CD4-positive, alpha-beta memory T cell (primary cell): ENCODE results near the gene TMEM72. TPM values are rescaled to one million over a fixed set of nuclear protein-coding genes. Genes with fewer than 3 reads are reported as not detected.

Experiments
- CTCF ChIA-PET: fragments of 350-600 bp; sonication (Branson Sonifier 250); formaldehyde crosslinking; loops from one replicate; lab custom pipeline; 2021; ENCODE audit warnings: inconsistent platforms; ENCODE audit not compliant: partially characterized antibody; lab: Charles Lee
- POLR2A ChIA-PET: fragments of 350-600 bp; sonication (Branson Sonifier 250); formaldehyde crosslinking; loops from one replicate; lab custom pipeline; 2021; ENCODE audit not compliant: partially characterized antibody; lab: Charles Lee
- DNase-seq, 5 donors: peaks; one replicate each; pipeline versions ENCODE4 v3.0.0 to v3.0.0-alpha.2; 2020 to 2022; ENCODE audit warnings: mixed read lengths in 1 of 5
- H3K27ac ChIP-seq: one replicate; pipeline ENCODE4 v1.7.0; 2013; ENCODE audit warnings: low read depth, low read length
- H3K27me3 ChIP-seq: 2 replicates; pipeline ENCODE4 v1.7.0; 2013; ENCODE audit warnings: mild to moderate bottlenecking, low read length, moderate library complexity; ENCODE audit not compliant: insufficient read depth
- H3K36me3 ChIP-seq: 2 replicates; pipeline ENCODE4 v1.7.0; 2013; ENCODE audit warnings: mild to moderate bottlenecking, low read length, moderate library complexity; ENCODE audit not compliant: insufficient read depth
- H3K4me1 ChIP-seq: 2 replicates; pipeline ENCODE4 v1.7.0; 2013; ENCODE audit warnings: mild to moderate bottlenecking, low read length, moderate library complexity; ENCODE audit not compliant: insufficient read depth
- H3K4me3 ChIP-seq, 2 donors: one replicate each; pipeline ENCODE4 v1.7.0; 2013; ENCODE audit warnings: low read length in 2 of 2, mild to moderate bottlenecking in 1 of 2
- H3K9me3 ChIP-seq, 2 donors: one replicate each; pipeline ENCODE4 v1.7.0; 2013; ENCODE audit warnings: low read length in 2 of 2, control low read depth in 1 of 2; ENCODE audit not compliant: control insufficient read depth in 1 of 2
- H3K27ac Mint-ChIP-seq, 7 donors: one replicate each; pipeline ENCODE4 v1.8.0; 2020 to 2021; ENCODE audit warnings: mixed read lengths in 7 of 7, mild to moderate bottlenecking in 6 of 7, inconsistent platforms in 3 of 7, moderate library complexity in 3 of 7
- H3K27me3 Mint-ChIP-seq, 2 donors: one replicate each; pipeline ENCODE4 v1.8.0; 2020 to 2021; ENCODE audit warnings: mixed read lengths in 2 of 2
- H3K36me3 Mint-ChIP-seq, 2 donors: one replicate each; pipeline ENCODE4 v1.8.0; 2020 to 2021; ENCODE audit warnings: mixed read lengths in 2 of 2, inconsistent platforms in 1 of 2, mild to moderate bottlenecking in 1 of 2
- H3K4me1 Mint-ChIP-seq, 4 donors: one replicate each; pipeline ENCODE4 v1.8.0; 2020 to 2021; ENCODE audit warnings: mixed read lengths in 4 of 4, mild to moderate bottlenecking in 1 of 4
- H3K4me3 Mint-ChIP-seq, 8 donors: one replicate each; pipeline ENCODE4 v1.8.0; 2020 to 2021; ENCODE audit warnings: mixed read lengths in 8 of 8, mild to moderate bottlenecking in 7 of 8, moderate library complexity in 6 of 8, inconsistent platforms in 3 of 8
- H3K9me3 Mint-ChIP-seq, 8 donors: one replicate each; pipeline ENCODE4 v1.8.0; 2020 to 2021; ENCODE audit warnings: mixed read lengths in 8 of 8, mild to moderate bottlenecking in 5 of 8, inconsistent platforms in 3 of 8, moderate library complexity in 1 of 8
- intact Hi-C: fragments of 100-400 bp; cut with micrococcal nuclease; formaldehyde crosslinking; loops from one replicate; pipeline ENCODE4 v1.15.1; 2023
- polyA plus RNA-seq, 2 donors: library from polyadenylated mRNA; unstranded; fragments of 300-500 nt; fragmentation: Illumina TruSeq; gene quantifications; one replicate each; pipeline ENCODE4 v1.2.3, GENCODE V29; 2021
- total RNA-seq, 2 experiments: library from RNA; stranded (reverse); gene quantifications; one replicate each; pipeline ENCODE4 v1.2.3, GENCODE V29; 2021

Gene TMEM72
- total and polyA plus RNA-seq, 4 experiments from 2014 or later = not detected

GRCh38 chr10:44879531-44879899 is 31.6 kb upstream of the TMEM72 start:
- H3K27ac Mint-ChIP-seq = peak overlapping the region in 2 of 7 donors; percentile 36 to 47
- no peaks in the 10 kb centered on the region for H3K9me3 Mint-ChIP-seq
- H3K27ac ChIP-seq = no peak overlapping the region
- peak overlapping the region in 7 of 8 donors; percentile 86 to 94 (median 89) for H3K4me3 Mint-ChIP-seq
- POLR2A ChIA-PET = interaction anchor here (0.6 kb wide), 1 partner anchor 12 kb away, joined by 3 read pairs; no protein-coding TSS in a partner anchor
- H3K27me3 Mint-ChIP-seq = peaks cover 2 to 7% of the 10 kb centered on the region in 2 donors
- H3K9me3 ChIP-seq = no peaks in the 10 kb centered on the region
- CTCF ChIA-PET = interaction anchor here (2.0 to 9.2 kb wide), 2 partner anchors 15 to 22 kb away, joined by 9 to 70 read pairs; no protein-coding TSS in a partner anchor
- peaks cover 7 to 17% (median 9%) of the 10 kb centered on the region in 4 donors for H3K4me1 Mint-ChIP-seq
- no peak for DNase-seq
- H3K4me1 ChIP-seq = no peaks in the 10 kb centered on the region
- H3K27me3 ChIP-seq = no peaks in the 10 kb centered on the region
- no peaks in the 10 kb centered on the region for H3K36me3 ChIP-seq
- no peak overlapping the region for H3K4me3 ChIP-seq
- H3K36me3 Mint-ChIP-seq = no peaks in the 10 kb centered on the region
- intact Hi-C loops = loop anchor here (2.0 to 10.0 kb wide), 2 partner anchors 15 to 75 kb away; partner anchors contain the start of gene RASSF4

GRCh38 chr10:44880090-44880715 is 30.9 kb upstream of the TMEM72 start:
- CTCF ChIA-PET = interaction anchor here (2.7 to 9.2 kb wide), 2 partner anchors 15 to 22 kb away, joined by 8 to 70 read pairs; no protein-coding TSS in a partner anchor
- Mint-ChIP-seq H3K4me3 (peak overlapping the region in 7 of 8 donors; percentile 1 to 87 (median 29)), H3K27ac (peak overlapping the region in 1 of 7 donors; percentile 29), H3K4me1 (peaks cover 7 to 17% (median 9%) of the 10 kb centered on the region in 4 donors), H3K27me3 (peaks cover 5 to 7% of the 10 kb centered on the region in 2 donors), H3K36me3 (no peaks in the 10 kb centered on the region), H3K9me3 (no peaks in the 10 kb centered on the region)
- H3K27ac ChIP-seq = no peak overlapping the region
- H3K27me3 ChIP-seq = no peaks in the 10 kb centered on the region
- no peaks in the 10 kb centered on the region for H3K4me1 ChIP-seq
- no peak for DNase-seq
- POLR2A ChIA-PET = no interaction called here
- no peaks in the 10 kb centered on the region for H3K36me3 ChIP-seq
- H3K9me3 ChIP-seq = no peaks in the 10 kb centered on the region
- no peak overlapping the region for H3K4me3 ChIP-seq
- intact Hi-C loops = no loop called here

DNA sequence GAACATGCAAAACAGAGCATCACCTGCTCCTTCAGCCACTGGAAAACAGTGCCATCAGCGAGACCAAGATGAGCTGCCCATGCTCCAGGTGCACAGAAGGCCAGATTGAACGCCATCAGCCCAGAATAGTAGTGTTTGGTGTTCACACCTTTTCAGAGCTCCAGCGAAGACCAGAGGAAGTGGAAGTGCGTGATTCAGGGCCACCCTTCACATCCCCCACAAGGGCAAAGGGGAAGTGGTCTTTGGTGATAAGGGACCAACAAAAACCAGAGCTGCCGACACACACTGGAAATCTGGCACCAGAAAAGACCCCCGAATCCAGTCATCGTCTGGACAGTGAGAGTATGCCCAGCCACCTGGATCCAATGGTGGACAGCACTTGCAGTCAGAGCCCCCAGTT is 29.5 kb upstream of the TMEM72 start:
- peaks cover 5 to 7% of the 10 kb centered on the region in 2 donors for H3K27me3 Mint-ChIP-seq
- ChIA-PET CTCF (interaction anchor here (1.4 to 9.2 kb wide), 3 partner anchors 12 to 23 kb away, joined by 3 to 70 read pairs (median 8); no protein-coding TSS in a partner anchor), POLR2A (no interaction called here)

DNA sequence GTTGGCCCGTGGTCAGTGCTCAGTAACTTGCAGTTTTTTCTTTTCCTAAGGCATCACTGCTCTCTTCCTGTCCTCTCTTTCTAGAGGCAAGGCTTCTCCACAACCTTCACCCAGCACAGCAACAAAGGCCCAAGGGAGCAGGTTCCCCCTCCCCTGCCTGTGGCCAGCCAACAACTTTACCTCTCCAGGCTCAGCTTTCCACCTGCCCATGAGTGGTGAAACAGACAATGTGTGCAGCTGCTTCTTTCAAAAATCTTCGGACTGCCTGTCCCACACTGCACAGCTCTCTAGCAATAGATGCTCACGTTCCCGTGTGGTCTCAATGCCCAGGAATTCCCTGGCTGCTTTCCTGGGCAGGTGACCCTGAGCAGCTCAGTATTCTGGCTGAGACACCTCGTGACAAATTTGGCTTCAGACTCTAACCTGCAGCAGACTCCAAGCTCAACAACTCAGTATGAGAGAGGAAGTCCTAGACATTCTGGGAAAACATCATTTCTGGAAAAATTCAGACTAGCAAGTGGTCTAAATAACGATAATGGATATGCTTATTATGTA is 28.9 kb upstream of the TMEM72 start:
- no peak overlapping the region for H3K4me3 ChIP-seq
- ChIA-PET POLR2A (no interaction called here), CTCF (interaction anchor here (1.4 to 9.2 kb wide), 3 partner anchors 13 to 24 kb away, joined by 3 to 70 read pairs (median 8); no protein-coding TSS in a partner anchor)
- no peak for DNase-seq
- intact Hi-C loops = no loop called here
- H3K27ac Mint-ChIP-seq = no peak overlapping the region
- no peaks in the 10 kb centered on the region for H3K27me3 ChIP-seq
- no peaks in the 10 kb centered on the region for H3K9me3 Mint-ChIP-seq
- no peaks in the 10 kb centered on the region for H3K36me3 ChIP-seq
- H3K27me3 Mint-ChIP-seq = peaks cover 5 to 7% of the 10 kb centered on the region in 2 donors
- no peaks in the 10 kb centered on the region for H3K4me1 ChIP-seq
- no peak overlapping the region for H3K4me3 Mint-ChIP-seq
- H3K27ac ChIP-seq = no peak overlapping the region
- peaks cover 7 to 17% (median 9%) of the 10 kb centered on the region in 4 donors for H3K4me1 Mint-ChIP-seq
- no peaks in the 10 kb centered on the region for H3K9me3 ChIP-seq
- H3K36me3 Mint-ChIP-seq = no peaks in the 10 kb centered on the region

More for the DNA sequence above, 29.5 kb upstream of the TMEM72 start:
- DNase-seq = no peak
- Mint-ChIP-seq H3K9me3 (no peaks in the 10 kb centered on the region), H3K4me1 (peaks cover 7 to 17% (median 9%) of the 10 kb centered on the region in 4 donors), H3K4me3 (no peak overlapping the region), H3K27ac (no peak overlapping the region), H3K36me3 (no peaks in the 10 kb centered on the region)
- H3K27me3 ChIP-seq = no peaks in the 10 kb centered on the region
- intact Hi-C loops = no loop called here
- no peaks in the 10 kb centered on the region for H3K9me3 ChIP-seq
- H3K4me1 ChIP-seq = no peaks in the 10 kb centered on the region
- no peak overlapping the region for H3K4me3 ChIP-seq
- H3K27ac ChIP-seq = no peak overlapping the region
- H3K36me3 ChIP-seq = no peaks in the 10 kb centered on the region

DNA sequence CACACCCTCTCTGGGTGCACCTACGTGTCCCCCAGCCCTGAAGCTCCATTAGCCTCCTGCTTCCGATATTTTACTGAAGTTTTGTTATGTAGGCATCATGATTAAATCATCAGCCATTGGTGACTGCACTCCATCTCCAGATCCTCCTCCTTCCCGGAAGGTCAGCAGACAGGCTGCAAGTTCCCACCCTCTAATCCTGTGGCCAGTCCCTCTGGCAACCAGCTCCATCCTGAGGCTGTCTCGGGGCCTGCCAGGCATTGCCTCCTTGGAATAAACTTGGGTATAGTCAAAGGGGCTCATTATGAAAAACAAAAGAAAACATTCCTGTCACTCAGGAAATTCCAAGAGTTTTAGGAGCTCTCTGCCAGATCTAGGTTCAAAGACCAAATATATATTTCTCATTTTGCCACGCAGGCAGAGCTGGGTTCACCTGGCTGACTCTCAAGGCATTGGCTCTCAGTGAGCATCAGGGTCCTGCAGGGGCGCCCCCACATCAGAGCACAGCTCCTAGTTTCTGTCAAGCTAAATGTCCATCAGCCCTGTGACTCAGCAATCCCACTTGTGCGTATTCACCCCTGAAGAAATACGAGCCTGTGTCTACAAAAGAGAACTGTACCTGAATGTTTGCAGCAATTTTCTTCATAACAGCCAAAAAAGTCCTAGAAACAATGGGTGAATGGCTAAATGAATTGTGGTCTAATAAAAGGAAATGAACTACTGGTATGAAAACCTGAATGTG is 27.4 kb upstream of the TMEM72 start:
- Mint-ChIP-seq H3K4me1 (peaks cover 6 to 14% (median 8%) of the 10 kb centered on the region in 4 donors), H3K27me3 (peaks cover 5 to 7% of the 10 kb centered on the region in 2 donors), H3K4me3 (no peak overlapping the region), H3K36me3 (no peaks in the 10 kb centered on the region), H3K9me3 (no peaks in the 10 kb centered on the region), H3K27ac (no peak overlapping the region)
- ChIA-PET POLR2A (no interaction called here), CTCF (no interaction called here)
- Histone ChIP-seq H3K4me3 (no peak overlapping the region), H3K4me1 (no peaks in the 10 kb centered on the region), H3K36me3 (no peaks in the 10 kb centered on the region), H3K27me3 (no peaks in the 10 kb centered on the region), H3K9me3 (no peaks in the 10 kb centered on the region), H3K27ac (no peak overlapping the region)
- intact Hi-C loops = no loop called here
- no peak for DNase-seq

GRCh38 chr10:44885710-44886109 is 25.4 kb upstream of the TMEM72 start:
- H3K4me3 ChIP-seq = no peak overlapping the region
- H3K27me3 ChIP-seq = no peaks in the 10 kb centered on the region
- ChIA-PET POLR2A (no interaction called here), CTCF (no interaction called here)
- Mint-ChIP-seq H3K4me3 (no peak overlapping the region), H3K27me3 (peaks cover 0 to 3% of the 10 kb centered on the region in 2 donors), H3K4me1 (no peaks in the 10 kb centered on the region), H3K27ac (no peak overlapping the region), H3K36me3 (no peaks in the 10 kb centered on the region), H3K9me3 (no peaks in the 10 kb centered on the region)
- no peaks in the 10 kb centered on the region for H3K4me1 ChIP-seq
- no peak for DNase-seq
- H3K9me3 ChIP-seq = no peaks in the 10 kb centered on the region
- H3K27ac ChIP-seq = no peak overlapping the region
- intact Hi-C loops = no loop called here
- H3K36me3 ChIP-seq = no peaks in the 10 kb centered on the region

DNA sequence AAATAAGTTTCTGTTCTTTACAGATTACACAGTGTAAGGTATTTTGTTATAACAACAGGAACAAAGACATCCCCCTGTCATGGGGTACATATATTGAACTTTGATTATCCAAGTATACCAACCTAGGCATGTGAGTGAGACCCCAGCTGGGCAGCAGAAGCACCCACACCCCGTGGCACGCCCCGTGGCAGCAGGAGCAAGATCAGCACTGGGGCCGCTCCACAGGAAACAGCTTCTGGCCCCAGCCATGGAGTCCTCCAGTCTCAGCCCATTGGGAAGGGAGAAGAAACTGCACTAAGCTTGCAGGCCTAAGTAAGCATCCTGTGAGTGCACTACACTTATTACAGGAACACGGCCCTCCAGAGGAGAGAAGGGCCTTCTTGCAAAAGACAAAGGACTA is 24.2 kb upstream of the TMEM72 start:
- H3K4me3 Mint-ChIP-seq = no peak overlapping the region
- Histone ChIP-seq H3K4me3 (no peak overlapping the region), H3K27ac (no peak overlapping the region), H3K4me1 (no peaks in the 10 kb centered on the region), H3K9me3 (no peaks in the 10 kb centered on the region), H3K36me3 (no peaks in the 10 kb centered on the region), H3K27me3 (no peaks in the 10 kb centered on the region)
- no peak overlapping the region for H3K27ac Mint-ChIP-seq
- H3K36me3 Mint-ChIP-seq = no peaks in the 10 kb centered on the region
- peaks cover 0 to 3% of the 10 kb centered on the region in 2 donors for H3K27me3 Mint-ChIP-seq
- no peaks in the 10 kb centered on the region for H3K4me1 Mint-ChIP-seq
- ChIA-PET CTCF (interaction anchor here (1.4 kb wide), 1 partner anchor 22 kb away, joined by 3 read pairs; no protein-coding TSS in a partner anchor), POLR2A (no interaction called here)
- intact Hi-C loops = no loop called here
- no peaks in the 10 kb centered on the region for H3K9me3 Mint-ChIP-seq
- no peak for DNase-seq
